GM18511 (cell line): ENCODE results near the gene SPOCK3.
"Not testable (repeated sequence)": the region's sequence is repeated elsewhere in the genome, so short reads cannot be mapped to it uniquely, and the experiment has no call there.

Experiments
- ATAC-seq: cut with Tn5 transposase; IDR thresholded peaks from one replicate; pipeline ENCODE4 v1.9.1; 2021; ENCODE audit warnings: mild to moderate bottlenecking, moderate library complexity; ENCODE audit not compliant: unreplicated experiment

SPOCK3 gene

GRCh38 chr4:167234316-167234881, at the start of gene SPOCK3:
Gene SPOCK3 (minus strand): TSS chr4:167234494.
- ATAC-seq, result peak; percentile 48

DNA sequence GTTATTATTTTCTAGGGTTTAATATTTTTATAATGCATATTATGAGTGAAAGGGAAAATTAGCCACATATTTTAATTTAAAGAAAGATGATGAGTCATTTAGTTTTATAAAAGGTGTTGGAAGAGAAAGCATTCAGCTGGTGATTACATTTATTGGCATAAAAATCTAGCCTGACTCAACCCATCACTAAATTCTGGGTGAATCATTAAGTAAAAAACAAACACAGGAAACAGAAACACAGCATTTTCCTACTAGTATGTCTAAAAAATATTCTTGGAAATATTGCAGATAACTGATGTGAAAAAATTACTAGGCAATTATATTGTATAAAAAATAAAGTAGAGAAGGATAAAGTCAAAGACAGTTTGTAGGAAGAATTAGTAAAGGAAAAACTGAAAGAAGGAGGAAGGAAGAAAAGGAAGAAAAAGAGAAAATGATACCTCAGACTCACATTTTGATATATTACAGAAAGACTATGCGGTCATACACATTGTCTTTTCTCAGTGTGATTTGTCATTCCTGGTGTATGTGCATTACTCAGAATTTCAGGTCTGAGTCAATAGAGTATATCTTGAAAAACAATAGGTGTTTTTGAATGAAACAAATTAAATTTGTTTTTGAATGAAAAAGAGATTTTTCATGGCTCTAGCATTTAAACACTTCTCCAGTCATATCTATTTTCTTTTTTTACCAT, 48.0 kb upstream of the SPOCK3 start:
- ATAC-seq, result no peak

- ATAC-seq, result not testable (repeated sequence)
Measured at GRCh38 chr4:167281545-167281944, 47.3 kb upstream of the SPOCK3 start.

GRCh38 chr4:167274351-167274750, 40.1 kb upstream of the SPOCK3 start:
- ATAC-seq, result no peak

DNA sequence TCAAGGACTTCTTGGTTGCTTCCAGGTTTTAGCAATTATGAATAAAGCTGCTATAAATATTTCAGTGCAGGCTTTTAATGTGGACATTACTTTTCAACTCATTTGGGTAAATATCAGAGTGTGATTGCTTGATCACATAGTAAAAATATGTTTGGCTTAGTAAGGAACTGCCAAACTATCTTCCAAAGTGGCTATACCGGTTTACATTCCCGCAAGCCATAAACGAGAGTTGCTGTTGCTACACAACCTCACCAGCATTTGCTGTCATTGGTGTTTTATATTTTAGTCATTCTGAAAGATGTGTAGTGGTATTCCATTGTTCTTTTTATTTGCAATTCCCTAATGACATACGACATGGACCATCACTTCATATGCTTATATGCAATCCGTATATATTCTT, 30.9 kb upstream of the SPOCK3 start:
- ATAC-seq, result no peak

- no peak for ATAC-seq
Measured at GRCh38 chr4:167248271-167248670, 14.0 kb upstream of the SPOCK3 start.

- no peak for ATAC-seq
Measured at GRCh38 chr4:167239627-167240026, 5.3 kb upstream of the SPOCK3 start.

GRCh38 chr4:167238226-167238625, 3.9 kb upstream of the SPOCK3 start:
- ATAC-seq, result no peak

- ATAC-seq, result peak; percentile 78
Measured at GRCh38 chr4:167233685-167234315, 494 bp downstream of the SPOCK3 start.

DNA sequence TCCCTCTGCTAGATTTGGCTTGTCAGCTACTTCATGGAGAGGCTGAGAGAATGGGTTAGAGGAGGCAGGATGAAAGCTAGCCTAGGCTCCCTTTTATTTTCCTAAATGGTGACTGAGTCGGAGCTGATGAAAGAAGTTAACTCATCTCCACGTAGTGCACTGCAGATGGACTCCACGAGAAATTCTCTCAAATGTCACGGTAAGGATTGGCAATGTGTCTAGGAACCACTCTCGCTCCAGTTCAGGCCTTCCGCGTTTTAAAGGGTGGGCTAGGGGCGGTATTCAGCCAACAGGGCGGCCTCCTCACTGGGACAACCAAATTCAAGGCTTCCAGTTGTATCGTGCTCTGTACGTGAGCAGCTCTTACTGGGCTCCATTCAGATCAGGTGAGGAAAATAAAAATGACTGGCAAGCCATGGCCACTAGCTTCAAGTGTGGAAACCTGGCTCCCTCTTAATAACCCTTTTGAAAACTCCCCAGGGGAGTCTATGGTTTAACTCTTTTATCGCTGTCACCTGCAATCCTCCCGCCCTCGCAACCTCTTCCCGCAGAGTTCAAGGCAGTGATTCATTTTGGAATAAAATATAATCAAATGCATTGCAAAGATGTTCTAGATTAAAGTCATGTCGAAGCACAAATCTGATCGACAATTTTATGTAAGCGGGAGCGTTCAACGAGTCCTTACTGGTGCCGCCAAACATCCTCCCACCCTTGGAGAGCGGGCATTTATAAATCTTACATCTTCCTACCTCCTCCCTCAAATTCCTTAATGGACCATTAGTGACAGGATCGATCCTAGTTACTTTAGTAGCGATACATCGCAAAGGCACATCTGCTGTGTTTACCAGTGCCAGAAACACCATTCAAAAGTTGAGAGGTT, 1.2 kb downstream of the SPOCK3 start:
- ATAC-seq, result no peak

- ATAC-seq, result no peak
Measured at GRCh38 chr4:167230744-167231143, 3.5 kb downstream of the SPOCK3 start.

- ATAC-seq, result peak; percentile 95
Measured at GRCh38 chr4:167222099-167222498, 12.2 kb downstream of the SPOCK3 start.

GRCh38 chr4:167221084-167221483, 13.2 kb downstream of the SPOCK3 start:
- ATAC-seq, result no peak

- no peak for ATAC-seq
Measured at GRCh38 chr4:167218022-167218608, 16.2 kb downstream of the SPOCK3 start.

DNA sequence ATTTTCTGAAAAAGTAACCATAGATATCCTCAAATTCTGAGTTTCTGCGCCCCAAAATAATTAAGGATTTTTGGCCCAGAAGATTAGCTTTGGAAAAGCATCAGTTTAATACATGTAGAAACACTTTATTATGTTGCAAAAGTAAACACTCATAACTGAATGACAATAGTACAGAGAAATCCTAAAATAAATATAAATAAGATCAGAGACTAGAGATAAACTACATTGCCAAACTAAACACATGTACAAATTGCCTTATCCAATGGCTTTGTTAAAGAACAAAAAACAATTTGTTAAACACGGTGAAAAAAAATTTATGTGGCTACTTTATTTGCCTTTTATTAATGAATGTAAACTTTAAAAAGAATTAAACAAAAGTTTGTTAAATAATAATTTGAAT, 17.5 kb downstream of the SPOCK3 start:
- no peak for ATAC-seq

DNA sequence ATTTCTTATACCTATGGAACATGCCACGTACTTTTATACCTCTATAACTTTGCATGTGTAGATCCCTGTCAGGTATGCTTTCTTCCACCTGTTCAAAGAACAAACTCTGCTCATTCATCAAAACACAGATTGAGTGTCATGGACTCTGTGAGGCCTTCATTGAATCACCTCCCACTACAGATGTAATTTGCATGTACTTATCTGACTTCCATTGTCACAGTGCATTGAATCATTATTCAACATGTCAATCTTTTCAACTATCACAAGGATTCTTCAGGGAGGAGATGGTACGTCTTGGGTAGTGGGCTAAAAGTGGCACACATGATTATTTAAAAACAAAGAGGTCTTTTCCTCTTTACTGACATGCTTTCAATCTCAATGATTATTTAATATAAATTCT, 24.1 kb downstream of the SPOCK3 start:
- no peak for ATAC-seq

DNA sequence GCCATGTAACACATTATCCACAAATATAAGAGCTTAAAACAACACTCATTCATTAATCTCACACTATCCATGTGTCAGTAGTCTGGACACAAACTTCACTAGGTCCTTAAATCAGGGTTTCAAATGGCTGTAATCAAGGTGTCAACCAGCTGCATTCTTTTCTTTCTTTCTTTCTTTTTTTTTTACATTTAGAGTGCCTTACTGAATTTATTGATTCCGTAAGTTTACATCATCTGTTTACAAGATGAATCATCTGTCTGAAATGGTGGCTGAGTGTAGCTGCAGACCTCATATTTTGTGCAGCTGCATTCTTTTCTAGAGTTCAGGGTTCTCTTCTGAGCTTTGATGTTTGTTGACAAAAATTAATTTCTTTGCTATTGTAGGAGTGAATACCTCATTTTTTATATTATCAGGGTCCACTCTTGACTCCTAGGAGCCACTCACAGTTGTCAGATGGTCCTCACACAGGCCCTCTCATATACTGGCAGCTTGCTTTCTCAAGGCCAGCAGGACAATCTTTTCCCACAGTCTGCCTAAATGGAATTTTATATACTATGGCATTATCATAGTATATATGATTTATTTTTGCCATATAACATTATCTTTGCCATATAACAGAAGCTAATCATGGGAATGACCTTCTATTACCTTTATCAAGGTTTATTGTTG, 37.8 kb downstream of the SPOCK3 start:
- no peak for ATAC-seq

GRCh38 chr4:167190379-167190778, 43.9 kb downstream of the SPOCK3 start:
- ATAC-seq, result no peak

DNA sequence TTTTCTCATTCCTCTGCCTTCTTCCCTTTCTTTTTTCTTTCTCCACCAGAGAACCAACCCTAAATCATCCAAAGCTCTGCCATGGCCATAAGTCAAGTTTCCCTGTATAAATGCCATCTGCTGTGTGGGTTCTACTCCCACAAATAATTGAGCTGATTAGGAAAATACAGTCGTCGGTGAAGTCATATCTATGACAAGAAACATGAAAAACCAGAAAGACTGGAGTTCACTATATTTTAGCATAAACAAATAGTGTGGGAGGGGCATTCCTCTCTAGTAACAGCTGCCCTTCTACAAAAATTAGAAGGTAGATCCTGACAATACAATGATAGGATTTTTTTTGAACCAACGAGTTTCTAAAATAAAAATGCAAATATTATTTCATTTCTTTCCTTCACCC, 48.8 kb downstream of the SPOCK3 start:
- no peak for ATAC-seq

- no peak for ATAC-seq
Measured at GRCh38 chr4:167183036-167183435, 51.3 kb downstream of the SPOCK3 start.
